Fibroblast of skin of scalp (primary cell): ENCODE results near the gene TOPBP1.

Source experiments
- DNase-seq: peaks from one replicate; pipeline ENCODE4 v3.0.0-alpha.2; 2013

Gene TOPBP1

GRCh38 chr3:133607816-133608215 lies 53.9 kb downstream of the TOPBP1 start:
- no peak for DNase-seq

- no peak for DNase-seq
These were observed 54.8 kb downstream of the TOPBP1 start for GRCh38 chr3:133606902-133607301.

DNA sequence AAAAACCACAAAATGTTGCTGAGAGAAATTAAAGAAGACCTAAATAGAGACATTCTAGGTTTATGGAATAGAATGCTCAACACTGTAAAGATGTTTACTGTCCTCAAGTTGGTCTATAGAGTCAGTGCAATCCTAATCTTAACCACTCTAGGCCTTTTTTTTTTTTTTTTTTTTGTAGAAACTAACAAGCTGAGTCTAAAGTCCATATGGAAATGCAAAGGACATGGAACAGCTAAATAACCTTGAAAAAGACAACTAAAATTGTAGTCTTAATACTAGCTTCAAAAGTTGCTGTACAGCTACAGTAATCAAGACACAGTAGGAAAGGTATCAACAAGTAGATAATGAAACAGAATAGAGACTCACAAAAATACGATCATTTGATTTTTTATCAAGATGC lies 55.4 kb downstream of the TOPBP1 start:
- no peak for DNase-seq

DNA sequence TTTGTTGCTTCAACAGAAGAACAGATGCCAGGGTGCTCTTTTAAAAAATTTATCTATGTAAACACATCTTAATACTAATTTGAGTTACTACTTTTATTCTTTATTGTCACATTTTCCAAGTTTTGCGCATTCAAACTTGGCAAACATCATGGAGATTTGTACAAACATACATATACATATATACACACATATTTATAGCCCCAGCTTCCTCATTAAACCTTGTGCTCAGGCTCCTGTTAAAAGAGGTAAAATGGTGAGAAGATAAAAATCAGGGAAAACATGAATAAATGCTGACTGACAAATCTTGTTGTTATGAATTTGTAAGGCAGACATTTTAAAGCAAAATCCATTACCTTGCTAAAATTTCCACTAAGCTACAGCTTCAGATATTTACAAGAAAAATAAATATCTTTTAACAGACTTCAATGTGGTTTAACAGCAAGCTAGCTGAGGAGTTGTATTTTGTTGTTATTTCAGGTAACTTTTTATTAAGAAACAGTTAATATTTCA lies 61.1 kb downstream of the TOPBP1 start:
- DNase-seq, result no peak

DNA sequence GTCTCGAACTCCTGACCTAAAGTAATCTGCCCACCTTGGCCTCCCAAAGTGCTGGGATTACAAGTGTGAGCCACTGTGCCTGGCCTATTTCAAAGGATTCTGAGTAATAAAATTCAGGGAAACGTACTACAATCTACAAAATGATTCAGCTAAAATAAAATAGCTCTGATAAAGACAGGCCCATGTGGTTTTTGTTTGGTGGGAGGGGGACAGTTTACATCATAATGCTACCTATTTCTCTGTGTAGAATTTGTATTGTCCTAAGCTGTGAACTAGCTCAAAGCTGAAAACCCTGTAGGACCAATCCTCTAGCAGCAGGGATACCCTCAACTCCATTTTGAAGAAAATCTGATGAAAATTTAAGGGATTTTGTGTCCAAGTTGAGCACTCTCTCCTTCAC lies 62.5 kb downstream of the TOPBP1 start:
- DNase-seq, result no peak

GRCh38 chr3:133598405-133598804 lies 63.3 kb downstream of the TOPBP1 start:
- DNase-seq, result no peak

DNA sequence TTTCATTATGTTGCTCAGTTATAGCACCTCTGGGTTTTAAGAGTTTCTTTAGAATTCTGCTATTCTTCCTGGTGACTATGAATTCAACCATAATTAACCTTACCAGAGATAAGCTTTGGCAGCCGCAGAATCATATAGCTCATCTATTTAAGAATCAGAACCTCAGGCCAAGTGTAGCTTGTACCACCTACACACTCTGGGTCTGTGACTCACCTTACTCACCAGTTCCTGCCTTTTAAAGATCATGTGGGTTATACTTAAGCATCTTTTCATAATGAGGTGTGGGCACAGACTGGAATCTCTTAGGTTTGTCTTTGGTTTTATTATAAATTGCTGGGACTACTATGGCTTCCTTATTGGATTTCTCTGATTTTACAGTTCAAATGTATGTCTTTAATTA lies 66.4 kb downstream of the TOPBP1 start:
- no peak for DNase-seq

DNA sequence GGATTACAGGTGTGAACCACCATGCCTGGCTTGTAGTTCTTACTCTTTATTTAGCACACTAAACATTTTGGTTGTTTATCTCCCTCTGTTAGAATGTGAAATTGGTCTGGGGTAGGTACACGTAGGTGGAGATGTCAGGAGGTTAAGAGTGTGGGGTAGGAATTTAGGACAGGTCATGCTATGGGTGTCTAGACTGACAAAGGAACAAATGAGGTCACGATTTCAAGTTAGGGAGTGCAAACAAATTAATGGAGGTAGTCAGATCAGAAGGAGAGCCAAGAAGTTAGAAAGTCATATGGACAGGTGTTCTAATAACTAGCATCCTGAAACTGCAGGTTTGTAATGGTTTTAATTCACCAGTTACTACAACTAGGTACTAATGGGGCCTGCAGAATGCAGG lies 68.5 kb downstream of the TOPBP1 start:
- DNase-seq, result no peak

DNA sequence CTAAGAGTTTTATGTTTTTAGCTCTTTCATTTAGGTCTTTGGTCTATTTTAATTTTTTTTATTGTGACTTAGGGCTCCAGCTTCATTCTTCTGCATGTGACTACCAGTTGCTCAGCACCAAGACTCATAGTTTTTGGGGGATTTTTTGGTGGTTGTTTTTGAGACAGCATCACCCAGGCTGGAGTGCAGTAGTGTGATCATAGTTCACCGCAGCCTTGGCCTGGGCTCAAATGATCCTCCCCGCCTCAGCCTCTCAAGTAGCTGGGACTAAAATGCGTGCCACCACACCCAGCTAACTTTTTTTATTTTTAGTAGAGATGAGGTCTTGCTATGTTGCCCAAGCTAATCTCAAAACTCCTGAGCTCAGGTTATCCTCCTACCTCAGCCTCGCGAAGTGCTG lies 68.9 kb downstream of the TOPBP1 start:
- no peak for DNase-seq

GRCh38 chr3:133591271-133591742 lies 70.4 kb downstream of the TOPBP1 start:
- DNase-seq, result peak; percentile 75

GRCh38 chr3:133589503-133589902 lies 72.2 kb downstream of the TOPBP1 start:
- DNase-seq, result no peak

DNA sequence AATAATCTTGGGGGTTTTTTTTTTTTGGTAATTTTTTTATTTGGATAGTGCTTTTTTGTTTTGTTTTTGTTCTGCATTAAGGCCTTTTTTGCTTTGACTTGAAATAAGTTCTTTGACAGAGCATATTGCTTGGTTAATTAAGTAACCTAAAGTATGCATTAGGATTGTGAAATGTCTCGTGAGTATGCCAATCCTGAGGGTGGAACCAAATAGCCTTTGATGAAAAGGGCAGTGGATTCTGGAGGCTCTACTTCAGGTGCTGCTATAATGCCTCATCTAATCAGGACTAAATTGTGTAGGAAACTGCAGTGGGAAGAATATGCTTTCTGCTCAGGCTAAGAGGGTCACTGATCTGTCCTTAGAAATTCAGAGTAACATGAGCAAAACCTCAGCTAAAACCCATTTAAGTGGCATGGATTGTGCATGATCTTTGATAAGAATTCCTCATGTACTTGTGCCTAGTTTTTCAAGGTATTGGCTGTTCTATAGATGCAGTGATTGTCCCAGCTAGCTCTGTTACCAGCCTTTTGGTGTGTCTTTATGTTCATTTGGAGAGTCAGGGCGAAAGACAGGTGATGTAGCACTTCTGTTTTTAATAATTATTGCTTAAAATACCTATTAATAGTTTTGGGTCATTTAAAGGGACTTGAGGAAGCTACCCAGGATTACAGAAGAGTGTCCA lies 72.8 kb downstream of the TOPBP1 start:
- DNase-seq, result no peak

DNA sequence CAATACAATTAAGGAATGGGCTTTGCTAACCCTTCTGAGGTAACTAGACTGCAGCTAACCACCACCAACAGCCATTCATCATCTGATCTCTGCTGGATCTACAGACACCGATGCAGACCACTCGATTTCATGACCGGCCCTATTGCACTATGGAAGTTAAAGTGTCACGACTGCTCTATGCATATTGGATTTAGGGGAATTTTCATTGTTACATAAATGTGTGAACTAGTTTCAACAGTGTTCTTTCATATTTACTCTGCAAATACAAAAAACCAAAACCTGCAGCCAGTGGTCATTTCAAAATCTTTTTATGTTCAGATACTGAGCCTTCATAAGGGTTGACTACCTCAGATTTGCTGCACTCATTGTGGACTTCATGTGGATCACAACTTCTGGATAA lies 73.7 kb downstream of the TOPBP1 start:
- DNase-seq, result no peak

DNA sequence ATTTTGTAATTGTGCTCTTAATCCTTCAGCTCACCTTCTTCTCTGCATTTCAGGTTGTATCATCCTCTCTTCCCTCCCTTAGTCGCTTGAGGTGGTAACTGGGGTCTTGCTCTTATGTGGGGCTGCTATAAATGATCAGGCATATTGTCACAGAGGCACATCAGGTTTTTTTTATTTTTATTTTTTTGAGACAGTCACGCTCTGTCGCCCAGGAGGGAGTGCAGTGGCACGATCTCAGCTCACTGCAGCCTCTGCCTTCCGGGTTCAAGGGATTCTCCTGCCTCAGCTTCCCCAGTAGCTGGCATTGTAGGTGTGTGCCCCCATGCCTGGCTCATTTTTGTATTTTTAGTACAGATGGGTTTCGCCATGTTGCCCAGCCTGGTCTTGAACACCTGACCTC lies 78.3 kb downstream of the TOPBP1 start:
- DNase-seq, result no peak

- DNase-seq, result peak; percentile 58
These were observed 83.1 kb downstream of the TOPBP1 start for GRCh38 chr3:133578548-133579191.

GRCh38 chr3:133576169-133576568 lies 85.6 kb downstream of the TOPBP1 start:
- no peak for DNase-seq

GRCh38 chr3:133575086-133575485 lies 86.7 kb downstream of the TOPBP1 start:
- no peak for DNase-seq

GRCh38 chr3:133574260-133574881 lies 87.4 kb downstream of the TOPBP1 start:
- peak; percentile 63 for DNase-seq

DNA sequence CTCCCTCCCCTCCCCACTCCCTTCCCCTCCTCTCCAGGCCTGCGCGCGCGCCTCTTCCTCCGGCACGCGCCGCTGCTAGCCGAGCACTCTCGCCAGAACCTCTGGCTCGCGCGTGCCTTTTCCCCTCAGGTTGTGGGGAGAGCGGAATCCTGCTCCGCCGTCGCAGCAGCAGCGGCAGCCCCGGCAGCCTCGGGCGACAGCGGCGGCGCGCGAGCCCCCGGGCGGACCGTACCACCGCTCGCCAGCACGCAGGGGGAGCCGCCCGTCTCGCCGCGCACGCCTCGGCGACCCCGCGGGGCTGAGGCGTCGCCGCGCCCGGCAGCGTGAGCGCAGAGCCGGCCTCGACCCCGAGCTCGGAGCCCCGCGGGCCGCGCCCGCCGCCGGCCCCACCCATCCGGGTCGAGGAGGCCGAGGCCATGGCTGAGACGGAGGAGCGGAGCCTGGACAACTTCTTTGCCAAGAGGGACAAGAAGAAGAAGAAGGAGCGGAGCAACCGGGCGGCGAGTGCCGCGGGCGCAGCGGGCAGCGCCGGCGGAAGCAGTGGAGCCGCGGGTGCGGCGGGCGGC lies 88.0 kb downstream of the TOPBP1 start, which contains the start of gene CDV3:
CDV3 (plus strand) TSS at position 58 of the 566 bp plus-strand sequence; CDS start at position 417, 359 bp downstream.
- DNase-seq, result no peak

GRCh38 chr3:133573054-133573628 lies 88.6 kb downstream of the TOPBP1 start:
- DNase-seq, result peak; percentile 100

- DNase-seq, result peak; percentile 40
These were observed 89.3 kb downstream of the TOPBP1 start for GRCh38 chr3:133572158-133573053.

DNA sequence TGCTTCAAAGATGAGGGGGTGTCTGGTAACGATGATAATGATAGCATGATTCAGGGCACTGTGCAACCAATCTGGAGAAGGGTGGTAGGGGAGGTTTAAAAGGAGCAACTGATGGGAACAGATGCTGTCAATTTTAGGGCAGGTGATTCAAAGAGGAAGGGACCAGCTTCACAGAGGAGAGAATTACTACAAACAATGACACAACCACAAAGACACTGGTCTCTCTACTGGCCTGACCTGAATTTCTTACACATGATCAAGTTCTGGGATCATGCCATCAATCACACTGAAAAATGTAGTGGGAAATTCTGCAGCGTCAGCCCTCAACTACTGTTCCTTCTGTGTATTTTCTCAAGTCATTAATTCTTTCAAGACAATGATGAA lies 90.8 kb downstream of the TOPBP1 start:
- peak; percentile 81 for DNase-seq
